GM18907 (cell line): Measurements from ENCODE around the gene A4GALT.
"Not testable (repeated sequence)": the region's sequence is repeated elsewhere in the genome, so short reads cannot be mapped to it uniquely, and the experiment has no call there.

Experiments used
- ATAC-seq: cut with Tn5 transposase; IDR thresholded peaks from one replicate; pipeline ENCODE4 v1.9.1; 2021; ENCODE audit warnings: mild to moderate bottlenecking, moderate library complexity; ENCODE audit not compliant: unreplicated experiment

A4GALT gene

DNA sequence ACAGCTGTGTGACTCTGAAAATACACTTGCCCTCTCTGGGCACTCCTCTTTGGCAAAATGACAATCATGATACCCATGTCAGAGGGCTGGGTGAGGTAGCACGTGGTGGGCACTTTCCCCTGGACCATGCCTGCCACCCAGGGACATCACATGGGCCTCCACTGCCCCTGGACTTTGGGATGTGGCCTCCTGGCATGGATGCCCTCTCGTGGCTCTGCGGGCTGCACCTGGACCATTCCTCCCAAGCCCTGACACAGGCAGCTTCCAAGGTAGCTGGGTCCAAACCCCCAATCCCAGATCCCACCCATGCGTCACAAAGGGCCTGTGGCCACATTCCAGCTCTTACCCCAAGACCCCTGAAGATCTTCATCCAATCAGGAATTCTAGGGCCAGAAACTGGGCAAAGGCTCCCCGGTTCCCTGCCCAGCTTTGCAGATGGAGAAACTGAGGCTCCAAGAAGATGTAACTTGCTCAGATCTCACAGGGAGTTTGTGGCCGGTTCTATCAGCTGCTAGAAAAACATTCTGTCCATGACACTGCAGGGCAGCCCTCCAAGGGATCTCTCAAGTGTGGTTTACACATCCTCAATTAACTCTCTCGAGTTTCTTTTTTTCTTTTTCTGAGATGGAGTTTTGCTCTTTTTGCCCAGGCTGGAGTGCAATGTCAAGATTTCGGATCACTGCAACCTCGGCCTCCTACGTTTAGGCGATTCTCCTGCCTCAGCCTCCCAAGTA, 36.0 kb downstream of the A4GALT start:
- no peak for ATAC-seq

DNA sequence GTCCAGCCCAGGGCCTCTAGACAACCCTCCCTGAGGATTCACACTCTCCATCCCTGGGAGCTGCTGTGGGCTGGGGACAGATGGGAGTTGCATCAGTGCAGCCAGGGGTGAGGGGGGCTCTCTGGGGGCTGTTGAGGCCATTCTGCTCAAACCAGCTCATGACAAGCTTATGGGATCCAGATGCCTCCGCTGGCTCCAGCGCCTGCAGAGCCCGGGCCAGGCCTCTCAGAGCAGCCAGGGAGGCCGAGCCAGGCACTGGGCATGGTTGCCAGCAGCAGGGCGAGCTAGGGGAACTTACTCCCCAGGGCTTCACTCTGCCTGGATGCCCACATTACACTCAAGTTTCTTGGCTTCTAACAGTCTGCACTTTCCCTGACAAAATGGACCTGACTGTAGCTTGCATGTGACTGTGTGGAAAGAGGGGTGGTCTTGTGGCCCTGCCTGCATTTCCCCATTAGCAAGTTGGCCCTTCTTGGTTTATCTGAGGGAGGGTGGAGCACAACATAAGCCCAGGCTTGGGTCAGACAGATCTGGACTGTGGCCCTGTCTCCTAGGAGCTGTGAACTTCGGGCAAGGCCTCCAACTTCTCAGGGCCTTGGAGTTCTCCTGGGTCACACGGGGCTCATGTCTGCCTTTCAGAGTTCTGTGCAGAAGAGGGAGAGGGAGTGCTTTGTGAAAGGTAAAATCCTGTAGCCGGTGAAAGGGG, 36.9 kb downstream of the A4GALT start:
- no peak for ATAC-seq

DNA sequence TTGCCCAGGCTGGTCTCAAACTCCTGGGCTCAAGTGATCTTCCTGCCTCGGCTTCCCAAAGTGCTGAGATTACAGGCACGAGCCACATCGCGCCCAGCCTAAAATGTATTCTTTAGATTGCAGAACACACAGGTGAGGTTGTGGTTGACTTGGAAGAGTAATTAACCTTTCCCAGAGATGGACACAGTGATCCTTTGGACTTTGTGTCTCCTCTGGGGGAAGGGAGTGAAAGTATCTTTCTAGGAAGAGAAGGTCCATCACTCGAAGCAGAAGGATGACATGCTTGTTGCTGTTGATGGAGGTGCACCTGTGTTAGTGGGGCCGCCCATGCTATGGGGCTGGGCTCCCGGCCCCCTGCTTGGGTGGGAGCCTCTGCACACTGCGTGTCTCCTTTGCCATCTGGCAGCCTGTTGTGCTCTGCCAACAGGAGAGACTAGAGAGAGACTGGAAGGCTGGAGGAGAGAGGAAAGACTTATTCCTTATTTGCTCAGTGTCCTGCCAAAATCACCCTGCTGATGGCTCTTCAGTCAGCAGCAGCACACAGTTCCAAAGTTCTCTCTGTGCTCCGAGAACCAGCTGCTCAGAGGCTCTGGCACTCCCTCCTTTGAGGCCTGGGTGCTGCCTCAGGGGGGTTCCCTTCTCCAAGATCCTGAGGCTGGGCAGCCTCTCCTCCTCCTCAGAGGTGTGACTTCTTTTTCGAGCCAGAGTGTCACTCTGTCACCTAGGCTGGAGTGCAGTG, 38.4 kb downstream of the A4GALT start:
- ATAC-seq: no peak

DNA sequence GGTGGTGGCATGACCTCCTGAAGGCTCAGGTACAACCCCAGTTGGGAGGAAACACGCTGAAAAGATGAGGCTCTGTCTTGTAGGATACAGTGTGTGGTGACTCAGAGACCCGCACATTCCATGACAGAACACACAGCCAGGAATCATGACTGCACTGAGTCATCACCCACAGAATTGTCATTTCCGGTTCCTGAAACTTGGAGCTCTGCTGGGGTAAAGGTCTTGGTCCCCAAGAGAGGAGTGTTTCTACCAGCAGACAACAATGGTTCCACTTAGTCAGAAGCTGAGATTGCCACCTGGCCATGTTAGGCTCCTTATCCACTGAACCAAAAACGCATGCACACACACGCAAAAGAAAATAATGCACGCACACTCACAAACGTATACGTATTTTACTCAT, 40.0 kb downstream of the A4GALT start:
- ATAC-seq: no peak

DNA sequence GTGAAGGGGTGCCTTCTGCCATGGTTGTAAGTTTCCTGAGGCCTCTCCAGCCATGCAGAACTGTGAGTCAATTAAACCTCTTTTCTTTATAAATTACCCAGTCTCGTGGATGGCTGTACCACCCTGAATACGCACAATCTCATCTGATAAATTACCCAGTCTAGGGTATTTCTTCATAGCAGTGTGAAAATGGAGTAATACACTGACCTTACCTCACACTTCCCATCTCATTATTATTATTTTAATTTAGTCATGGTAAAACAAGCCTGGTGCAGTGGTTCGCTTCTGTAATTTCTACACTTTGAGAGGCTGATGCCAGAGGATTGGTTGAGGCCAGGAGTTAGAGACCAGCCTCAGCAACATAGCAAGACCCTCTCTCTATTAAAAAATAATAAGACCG, 41.0 kb downstream of the A4GALT start:
- no peak for ATAC-seq

DNA sequence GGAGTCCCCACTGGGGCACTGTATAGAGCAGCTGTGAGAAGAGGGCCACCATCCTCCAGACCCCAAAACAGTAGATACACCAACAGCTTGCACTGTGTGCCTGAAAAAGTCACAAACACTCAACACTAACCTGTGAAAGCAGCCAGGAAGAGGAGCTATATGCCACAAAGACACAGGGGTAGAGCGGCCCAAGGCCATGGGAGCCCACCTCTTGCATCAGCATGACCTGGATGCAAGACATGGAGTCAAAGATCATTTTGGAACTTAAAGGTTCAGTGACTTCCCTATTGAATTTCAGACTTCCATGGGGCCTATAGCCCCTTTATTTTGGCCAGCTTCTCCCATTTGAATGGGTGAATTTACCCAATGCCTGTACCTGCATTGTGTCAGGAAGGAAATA, 41.8 kb downstream of the A4GALT start:
- ATAC-seq: no peak

DNA sequence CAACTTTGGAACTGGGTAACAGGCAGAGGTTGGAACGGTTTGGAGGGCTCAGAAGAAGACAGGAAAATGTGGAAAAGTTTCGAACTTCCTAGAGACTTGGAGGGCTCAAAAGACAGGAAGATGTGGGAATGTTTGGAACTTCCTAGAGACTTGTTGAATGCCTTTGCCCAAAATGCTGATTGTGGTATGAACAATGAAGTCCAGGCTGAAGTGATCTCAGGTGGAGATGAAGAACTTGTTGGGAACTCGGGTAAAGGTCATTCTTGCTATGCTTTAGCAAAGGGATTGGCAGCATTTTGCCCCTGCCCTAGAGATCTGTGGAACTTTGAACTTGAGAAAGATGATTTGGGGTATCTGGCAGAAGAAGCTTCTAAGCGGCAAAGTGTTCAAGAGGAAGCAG, 42.7 kb downstream of the A4GALT start:
- not testable (repeated sequence) for ATAC-seq

DNA sequence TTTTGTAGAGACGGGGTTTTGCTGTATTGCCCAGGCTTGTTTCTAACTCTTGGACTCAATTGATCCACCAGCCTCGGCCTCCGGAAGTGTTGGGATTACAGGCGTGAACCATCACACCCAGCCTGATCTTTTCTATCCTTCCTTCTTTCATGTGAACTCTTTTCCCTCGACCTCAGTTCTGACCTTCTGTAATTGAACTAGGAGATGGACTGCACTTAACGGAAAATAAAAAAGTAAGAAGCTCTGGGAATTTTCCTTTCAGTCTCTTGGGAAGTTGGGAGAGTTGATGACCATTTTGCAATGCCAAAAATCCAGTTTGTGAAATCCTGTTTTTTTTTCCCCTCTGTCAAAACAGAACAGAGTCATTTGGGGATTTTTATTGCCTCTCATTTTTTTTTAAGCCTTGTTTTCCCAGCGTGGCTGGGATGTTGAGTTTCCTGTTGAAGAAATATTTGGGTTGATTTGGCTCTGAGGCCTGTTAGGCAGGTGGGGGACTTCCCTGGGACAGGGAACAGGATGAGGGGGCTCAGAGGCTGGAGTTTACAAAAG, 44.5 kb downstream of the A4GALT start:
- no peak for ATAC-seq

DNA sequence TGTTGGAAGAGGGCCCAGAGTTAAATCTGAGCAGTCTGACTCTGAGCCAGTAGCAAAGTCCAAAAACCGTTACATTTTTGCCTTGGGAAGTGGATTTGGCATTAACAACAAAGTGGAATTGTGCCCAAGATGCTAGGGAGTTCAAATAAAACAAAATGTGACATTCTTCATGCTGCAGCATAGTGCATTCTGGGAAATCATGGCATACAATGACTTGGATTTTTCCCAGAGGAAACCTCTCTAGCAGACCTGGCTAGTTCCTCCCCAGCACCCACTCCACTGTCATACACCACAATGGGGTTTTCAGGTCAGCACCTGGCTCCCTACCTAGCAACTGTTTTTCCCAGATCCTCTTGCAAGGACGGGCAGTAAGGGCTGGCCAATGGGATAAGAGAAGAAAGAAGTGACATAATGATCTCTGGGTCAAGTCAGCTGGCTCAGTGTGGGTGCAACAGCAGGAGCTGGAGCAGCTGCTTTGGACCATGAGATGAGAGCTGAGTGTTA, 46.7 kb downstream of the A4GALT start:
- ATAC-seq: no peak

DNA sequence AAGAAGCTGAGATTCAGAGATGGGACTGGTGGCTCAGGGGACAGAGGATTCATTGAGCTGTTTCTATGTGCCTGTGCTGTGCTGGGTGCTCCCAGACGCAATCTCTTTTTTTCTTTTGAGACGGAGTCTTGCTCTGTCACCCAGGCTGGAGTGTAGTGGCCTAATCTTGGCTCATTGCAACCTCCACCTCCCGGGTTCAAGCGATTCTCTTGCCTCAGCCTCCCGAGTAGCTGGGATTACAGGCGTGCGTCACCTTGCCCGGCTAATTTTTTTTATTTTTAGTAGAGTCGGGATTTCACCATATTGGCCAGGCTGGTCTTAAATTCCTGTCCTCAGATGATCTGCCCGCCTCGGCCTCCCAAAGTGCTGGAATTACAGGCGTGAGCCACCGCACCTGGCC, 47.6 kb downstream of the A4GALT start:
- ATAC-seq: not testable (repeated sequence)

DNA sequence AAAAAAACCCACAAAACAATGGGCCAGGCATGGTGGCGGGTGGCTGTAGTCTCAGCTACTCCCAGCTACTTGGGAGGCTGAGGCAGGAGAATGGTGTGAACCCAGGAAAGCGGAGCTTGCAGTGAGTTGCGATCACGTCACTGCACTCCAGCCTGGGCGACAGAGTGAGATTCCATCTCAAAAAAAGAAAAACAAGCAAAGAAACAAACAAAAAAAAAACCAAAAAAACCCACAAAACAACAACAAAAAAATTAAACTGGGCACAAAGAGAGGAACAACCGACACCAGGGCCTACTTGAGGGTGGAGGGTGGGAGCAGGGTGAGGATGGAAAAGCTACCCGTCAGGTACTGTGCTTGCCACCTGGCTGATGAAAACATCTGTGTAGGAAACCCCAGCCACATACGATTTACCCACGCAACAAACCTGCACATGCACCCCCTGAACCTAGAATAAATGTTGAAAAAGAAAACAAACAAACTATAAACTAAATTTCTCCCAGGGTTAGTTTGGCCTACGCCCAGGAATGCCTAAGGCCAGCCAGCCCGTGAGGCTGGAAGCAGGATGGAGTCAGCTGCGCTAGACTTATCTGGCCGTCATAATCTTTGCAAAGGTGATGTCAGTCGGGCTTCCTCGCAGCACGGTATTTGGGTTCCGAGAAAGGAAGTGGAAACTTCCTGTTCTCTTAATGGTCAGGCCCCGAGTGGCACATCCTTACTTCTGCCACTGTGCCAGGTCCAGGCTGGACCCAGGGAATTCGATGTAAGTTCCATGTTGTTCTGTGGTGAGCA, 49.6 kb downstream of the A4GALT start:
- ATAC-seq: peak; percentile 48

DNA sequence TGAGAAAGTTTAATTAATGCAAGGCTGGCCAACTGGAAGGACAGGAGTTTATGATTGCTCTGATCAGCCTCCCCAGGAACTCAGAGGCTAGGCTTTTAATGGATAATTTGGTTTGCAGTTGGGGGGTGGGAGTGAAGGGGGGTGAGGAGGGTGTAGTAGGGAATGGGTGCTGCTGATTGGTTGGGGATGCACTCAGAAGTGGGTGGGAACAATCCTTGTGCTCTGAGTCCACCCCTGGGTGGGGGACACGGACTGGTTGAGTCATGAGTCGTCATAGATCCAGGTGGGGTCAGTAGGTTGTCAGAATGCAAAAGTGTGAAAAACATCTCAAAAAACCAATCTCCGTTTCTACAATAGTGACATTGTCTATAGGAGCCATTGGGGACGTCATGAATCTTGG, 50.6 kb downstream of the A4GALT start:
- ATAC-seq: no peak

DNA sequence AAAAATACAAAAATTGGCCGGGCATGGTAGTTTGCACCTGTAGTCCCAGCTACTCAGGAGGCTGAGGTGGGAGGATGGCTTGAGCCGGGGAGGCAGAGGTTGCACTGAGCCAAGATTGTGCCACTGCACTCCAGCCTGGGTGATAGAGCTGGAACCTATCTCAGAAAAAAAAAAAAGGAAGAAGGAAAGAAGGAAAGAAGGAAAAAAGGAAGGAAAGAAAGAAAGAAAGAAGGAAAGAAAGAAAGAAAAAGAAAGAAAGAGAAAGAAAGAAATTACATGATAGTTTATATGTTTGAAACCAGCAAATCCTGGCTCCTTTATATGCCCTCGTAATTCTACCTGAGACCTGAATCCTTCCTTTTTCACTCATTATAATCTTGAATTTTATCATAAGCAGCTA, 54.3 kb downstream of the A4GALT start:
- ATAC-seq: not testable (repeated sequence)

DNA sequence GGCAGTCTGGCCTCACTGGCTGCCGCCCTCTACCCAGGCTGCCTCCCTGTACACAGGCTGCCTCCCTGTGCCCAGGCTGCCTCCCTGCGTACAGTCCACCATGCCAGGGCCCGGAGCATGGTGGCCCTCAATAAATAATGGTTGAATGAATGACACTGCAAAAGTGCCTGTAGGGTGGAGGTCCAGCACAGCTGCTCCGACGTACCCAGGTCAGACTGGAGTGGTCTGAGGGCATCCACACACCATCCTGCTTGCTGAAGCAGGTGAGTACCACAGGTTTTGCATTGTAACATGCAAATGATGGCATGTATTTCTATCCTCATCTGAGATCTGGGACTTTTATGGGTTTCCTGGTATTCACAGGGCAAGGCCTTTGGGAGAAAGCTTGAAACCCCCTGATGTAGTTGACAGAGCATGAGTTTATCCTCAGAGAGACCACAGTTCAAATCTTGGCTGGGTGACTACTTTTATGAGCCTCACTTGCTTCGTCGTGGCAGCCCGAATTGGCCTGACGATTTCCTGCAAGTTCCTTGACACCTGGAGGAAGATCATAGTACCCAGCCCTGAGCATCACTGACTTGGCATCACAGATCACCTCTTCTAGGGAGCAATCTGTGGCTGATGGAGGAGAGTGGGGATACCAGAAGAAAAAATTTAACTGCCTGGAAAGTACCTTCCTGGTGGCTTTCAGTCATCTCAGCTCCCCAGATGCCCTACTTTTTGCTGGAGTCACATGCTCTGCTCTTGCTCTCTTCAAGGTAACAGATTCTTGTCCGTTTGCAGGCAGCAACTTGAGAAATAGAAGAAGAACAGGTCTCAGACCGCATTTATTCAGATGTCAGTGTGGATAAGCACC, 55.5 kb downstream of the A4GALT start:
- ATAC-seq: no peak

DNA sequence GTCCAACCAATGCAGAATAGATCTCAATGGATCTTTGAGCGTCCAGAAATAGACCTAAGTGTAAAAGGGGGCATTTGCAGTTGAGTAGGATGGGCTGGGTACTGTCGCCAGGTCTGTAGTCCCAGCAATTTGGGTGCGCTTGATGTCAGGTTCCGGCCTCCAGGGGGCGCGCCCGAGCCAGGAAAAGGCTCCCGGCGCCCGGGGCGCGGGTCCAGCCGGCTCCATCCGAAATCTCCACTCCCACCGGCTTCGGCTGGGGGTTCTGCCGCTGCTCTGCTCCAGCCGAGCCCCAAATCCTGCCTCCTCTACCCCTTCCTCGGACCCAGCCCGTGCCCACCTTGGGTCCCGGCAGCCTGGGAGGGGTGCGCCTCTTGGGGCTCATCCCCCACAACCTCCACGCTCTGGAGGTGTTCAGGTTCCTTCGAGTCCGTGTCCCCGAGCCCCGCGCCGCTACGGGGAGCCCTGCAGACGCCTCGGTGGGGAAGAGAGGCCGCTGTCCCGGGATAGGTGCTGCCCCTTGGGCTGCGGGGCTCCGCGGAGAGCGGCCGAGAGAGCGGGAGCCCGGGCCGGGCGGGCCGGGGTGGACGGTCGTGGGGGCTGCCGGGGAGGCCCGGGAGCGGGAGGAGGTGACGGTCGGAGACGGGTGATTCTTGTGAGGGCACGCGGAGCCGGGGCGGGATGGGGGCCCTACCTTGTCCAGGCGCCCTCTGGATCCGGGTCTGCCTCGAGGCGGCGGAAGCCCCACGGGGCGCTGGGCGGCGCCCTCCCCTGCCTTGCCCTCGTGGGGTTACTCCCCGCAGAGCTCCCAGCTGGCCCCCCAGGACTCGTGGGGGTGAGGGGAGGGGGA, 58.5 kb downstream of the A4GALT start:
- peak; percentile 42 for ATAC-seq

DNA sequence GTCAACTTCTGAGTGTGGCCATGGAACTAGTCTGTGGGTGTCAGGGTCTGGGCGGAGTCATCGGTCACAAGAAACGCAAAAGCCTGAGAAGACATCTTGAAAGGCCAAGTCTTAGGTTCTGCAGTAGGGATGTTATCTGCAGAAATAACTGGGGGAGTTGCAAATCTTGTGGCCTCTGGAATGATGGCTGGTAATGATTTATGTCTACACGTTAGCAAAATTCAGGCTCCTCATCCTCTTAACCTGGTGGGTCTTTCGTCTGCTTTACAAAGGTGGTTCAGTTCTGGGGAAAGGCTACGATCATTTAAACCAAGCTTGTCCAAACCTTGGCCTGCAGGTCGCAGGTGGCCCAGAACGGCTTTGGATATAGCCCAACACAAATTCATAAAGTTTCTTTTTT, 64.1 kb downstream of the A4GALT start:
- ATAC-seq: no peak

DNA sequence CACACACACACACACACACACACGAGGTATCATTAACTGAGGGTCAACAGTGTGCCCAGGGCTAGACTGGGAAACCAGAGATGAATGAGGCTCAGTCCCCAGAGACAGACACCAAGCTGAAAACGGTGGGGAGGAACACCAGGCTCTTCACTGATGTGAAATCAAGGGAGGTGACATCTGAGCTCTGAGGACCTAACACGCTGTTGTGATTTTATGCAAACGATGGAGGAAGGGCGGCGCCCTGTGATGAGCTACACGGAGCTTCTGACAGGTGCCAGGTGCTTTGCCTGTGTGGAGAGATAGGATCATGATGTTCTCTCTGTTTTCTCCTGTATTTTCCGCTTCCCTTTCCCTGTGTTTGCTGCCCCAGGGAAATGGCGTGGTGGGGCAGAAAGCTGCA, 65.0 kb downstream of the A4GALT start:
- ATAC-seq: peak; percentile 64

DNA sequence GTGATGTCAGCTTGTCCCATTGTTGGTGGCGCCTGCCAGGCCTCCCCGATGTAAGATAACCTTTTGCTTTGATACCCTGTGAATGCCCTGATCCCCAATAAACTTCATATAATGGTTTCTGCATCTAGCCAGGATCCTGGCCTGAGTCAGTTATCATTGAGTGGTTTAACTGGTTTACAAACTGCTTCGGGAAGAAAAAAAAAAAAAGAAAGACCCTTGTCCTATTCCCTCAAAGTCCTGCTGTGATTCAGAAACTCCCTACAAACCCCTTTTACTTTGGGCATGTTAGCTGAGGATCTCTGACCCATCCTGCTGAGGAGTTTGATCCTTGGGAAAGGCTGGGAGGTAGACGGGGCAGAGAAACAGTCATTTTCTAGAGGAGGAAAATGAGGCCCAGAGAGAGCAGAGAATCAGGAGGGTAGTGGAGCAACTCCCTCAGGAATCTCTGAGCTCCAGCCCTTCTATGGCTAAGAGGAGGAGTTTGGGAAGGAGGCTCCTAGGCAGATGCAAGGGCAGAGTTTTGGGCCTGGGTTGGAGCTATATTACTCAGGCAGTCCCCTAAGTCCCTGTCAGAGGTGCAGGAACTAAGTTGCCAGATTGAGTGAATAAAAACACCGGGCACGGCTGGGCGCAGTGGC, 66.1 kb downstream of the A4GALT start:
- no peak for ATAC-seq
